Measurements from ENCODE around the gene EARS2. TPM values are rescaled to one million over a fixed set of nuclear protein-coding genes. Genes with fewer than 3 reads are reported as not detected.

EARS2 gene
- total and polyA plus RNA-seq, 2 donors: 17.7 to 27.5 TPM

GRCh38 chr16:23578101-23578830 is 21.1 kb upstream of the EARS2 start:
- Histone ChIP-seq H3K4me1 (ENCODE audit: insufficient read depth) (no peaks in the 10 kb centered on the region), H3K36me3 (ENCODE audit: insufficient read depth) (no peaks in the 10 kb centered on the region), H3K27ac (ENCODE audit: low read depth) (no peak overlapping the region), H3K4me3 (ENCODE audit: low read depth, low read length) (no peak overlapping the region)
- DNase-seq (ENCODE audit: extremely low spot score): no peak
- whole genome bisulfite sequencing: 58% methylated on average over 5 of the region's 5 CpGs

GRCh38 chr16:23577493-23577892 is 20.3 kb upstream of the EARS2 start:
- 91% methylated on average over 2 of the region's 2 CpGs for WGBS
- Histone ChIP-seq H3K36me3 (ENCODE audit: insufficient read depth) (peaks cover under 1% of the 10 kb centered on the region), H3K27ac (ENCODE audit: low read depth) (no peak overlapping the region), H3K4me3 (ENCODE audit: low read depth, low read length) (no peak overlapping the region), H3K4me1 (ENCODE audit: insufficient read depth) (no peaks in the 10 kb centered on the region)
- DNase-seq (ENCODE audit: extremely low spot score): no peak

- no peaks in the 10 kb centered on the region for H3K4me1 ChIP-seq (ENCODE audit: insufficient read depth)
- 85% methylated on average over 3 of the region's 3 CpGs for WGBS
- no peak overlapping the region for H3K27ac ChIP-seq (ENCODE audit: low read depth)
- no peak for DNase-seq (ENCODE audit: extremely low spot score)
- H3K36me3 ChIP-seq (ENCODE audit: insufficient read depth): peaks cover 2% of the 10 kb centered on the region
- H3K4me3 ChIP-seq (ENCODE audit: low read depth, low read length): no peak overlapping the region
These were observed 18.7 kb upstream of the EARS2 start for GRCh38 chr16:23575834-23576233.

GRCh38 chr16:23573817-23574216 is 16.7 kb upstream of the EARS2 start:
- DNase-seq (ENCODE audit: extremely low spot score): no peak
- Histone ChIP-seq H3K4me3 (ENCODE audit: low read depth, low read length) (no peak overlapping the region), H3K36me3 (ENCODE audit: insufficient read depth) (peaks cover 2% of the 10 kb centered on the region), H3K27ac (ENCODE audit: low read depth) (no peak overlapping the region), H3K4me1 (ENCODE audit: insufficient read depth) (no peaks in the 10 kb centered on the region)
- WGBS: 92% methylated on average over 5 of the region's 5 CpGs

- Histone ChIP-seq H3K27ac (ENCODE audit: low read depth) (no peak overlapping the region), H3K4me3 (ENCODE audit: low read depth, low read length) (no peak overlapping the region), H3K4me1 (ENCODE audit: insufficient read depth) (no peaks in the 10 kb centered on the region), H3K36me3 (ENCODE audit: insufficient read depth) (peaks cover 2% of the 10 kb centered on the region)
- no peak for DNase-seq (ENCODE audit: extremely low spot score)
- 90% methylated on average over 9 of the region's 9 CpGs for WGBS
These were observed 15.2 kb upstream of the EARS2 start for GRCh38 chr16:23572394-23572793.

GRCh38 chr16:23571895-23572294 is 14.7 kb upstream of the EARS2 start:
- H3K4me1 ChIP-seq (ENCODE audit: insufficient read depth): no peaks in the 10 kb centered on the region
- no peak overlapping the region for H3K27ac ChIP-seq (ENCODE audit: low read depth)
- no peak for DNase-seq (ENCODE audit: extremely low spot score)
- 94% methylated on average over 5 of the region's 5 CpGs for WGBS
- H3K4me3 ChIP-seq (ENCODE audit: low read depth, low read length): no peak overlapping the region
- H3K36me3 ChIP-seq (ENCODE audit: insufficient read depth): peaks cover 2% of the 10 kb centered on the region

- 89% methylated on average over 8 of the region's 8 CpGs for WGBS
- H3K36me3 ChIP-seq (ENCODE audit: insufficient read depth): peaks cover 4% of the 10 kb centered on the region
These were observed 14.0 kb upstream of the EARS2 start for GRCh38 chr16:23570992-23571632.

GRCh38 chr16:23567602-23568001 is 10.5 kb upstream of the EARS2 start:
- H3K4me1 ChIP-seq (ENCODE audit: insufficient read depth): no peaks in the 10 kb centered on the region
- DNase-seq (ENCODE audit: extremely low spot score): no peak
- no peak overlapping the region for H3K4me3 ChIP-seq (ENCODE audit: low read depth, low read length)
- peaks cover 16% of the 10 kb centered on the region for H3K36me3 ChIP-seq (ENCODE audit: insufficient read depth)
- no peak overlapping the region for H3K27ac ChIP-seq (ENCODE audit: low read depth)
- 94% methylated on average over 3 of the region's 3 CpGs for WGBS

More at GRCh38 chr16:23570992-23571632, 14.0 kb upstream of the EARS2 start:
- DNase-seq (ENCODE audit: extremely low spot score): no peak
- Histone ChIP-seq H3K4me3 (ENCODE audit: low read depth, low read length) (no peak overlapping the region), H3K4me1 (ENCODE audit: insufficient read depth) (no peaks in the 10 kb centered on the region), H3K27ac (ENCODE audit: low read depth) (no peak overlapping the region)

GRCh38 chr16:23566724-23567123 is 9.6 kb upstream of the EARS2 start:
- 93% methylated on average over 8 of the region's 8 CpGs for WGBS
- H3K4me3 ChIP-seq (ENCODE audit: low read depth, low read length): no peak overlapping the region
- H3K4me1 ChIP-seq (ENCODE audit: insufficient read depth): no peaks in the 10 kb centered on the region
- no peak overlapping the region for H3K27ac ChIP-seq (ENCODE audit: low read depth)
- DNase-seq (ENCODE audit: extremely low spot score): no peak
- peaks cover 13% of the 10 kb centered on the region for H3K36me3 ChIP-seq (ENCODE audit: insufficient read depth)

GRCh38 chr16:23564575-23565363 is 7.6 kb upstream of the EARS2 start:
- Histone ChIP-seq H3K27ac (ENCODE audit: low read depth) (no peak overlapping the region), H3K4me3 (ENCODE audit: low read depth, low read length) (no peak overlapping the region), H3K36me3 (ENCODE audit: insufficient read depth) (peaks cover 13% of the 10 kb centered on the region), H3K4me1 (ENCODE audit: insufficient read depth) (no peaks in the 10 kb centered on the region)
- WGBS: 90% methylated on average over 9 of the region's 9 CpGs
- DNase-seq (ENCODE audit: extremely low spot score): no peak

- DNase-seq (ENCODE audit: extremely low spot score): no peak
- 88% methylated on average over 6 of the region's 6 CpGs for WGBS
- H3K27ac ChIP-seq (ENCODE audit: low read depth): no peak overlapping the region
- H3K36me3 ChIP-seq (ENCODE audit: insufficient read depth): peaks cover 13% of the 10 kb centered on the region
- H3K4me1 ChIP-seq (ENCODE audit: insufficient read depth): no peaks in the 10 kb centered on the region
- no peak overlapping the region for H3K4me3 ChIP-seq (ENCODE audit: low read depth, low read length)
These were observed 6.0 kb upstream of the EARS2 start for GRCh38 chr16:23563186-23563585.

GRCh38 chr16:23562505-23562904 is 5.4 kb upstream of the EARS2 start:
- Histone ChIP-seq H3K27ac (ENCODE audit: low read depth) (no peak overlapping the region), H3K4me3 (ENCODE audit: low read depth, low read length) (no peak overlapping the region), H3K4me1 (ENCODE audit: insufficient read depth) (no peaks in the 10 kb centered on the region), H3K36me3 (ENCODE audit: insufficient read depth) (peaks cover 13% of the 10 kb centered on the region)
- 94% methylated on average over 13 of the region's 13 CpGs for WGBS
- DNase-seq (ENCODE audit: extremely low spot score): no peak

GRCh38 chr16:23561586-23561985 is 4.4 kb upstream of the EARS2 start:
- no peak for DNase-seq (ENCODE audit: extremely low spot score)
- WGBS: 79% methylated on average over 5 of the region's 5 CpGs
- Histone ChIP-seq H3K27ac (ENCODE audit: low read depth) (no peak overlapping the region), H3K4me1 (ENCODE audit: insufficient read depth) (no peaks in the 10 kb centered on the region), H3K36me3 (ENCODE audit: insufficient read depth) (peaks cover 11% of the 10 kb centered on the region), H3K4me3 (ENCODE audit: low read depth, low read length) (no peak overlapping the region)
